NCI-H510A treated with DMSO at 0.1 percent for 48 hours (cell line): Measurements from ENCODE around the gene PEPD.

Experiments
- DNase-seq: peaks from one replicate; lab custom pipeline; 2025; lab: John Stamatoyannopoulos, UW

The PEPD gene

GRCh38 chr19:33383720-33384292 is 137.8 kb downstream of the PEPD start:
- no peak for DNase-seq

GRCh38 chr19:33382982-33383381 is 138.6 kb downstream of the PEPD start:
- no peak for DNase-seq

GRCh38 chr19:33382006-33382405 is 139.6 kb downstream of the PEPD start:
- no peak for DNase-seq

GRCh38 chr19:33381101-33381500 is 140.5 kb downstream of the PEPD start:
- DNase-seq: no peak

- DNase-seq: no peak
Measured at GRCh38 chr19:33379151-33379829, 142.3 kb downstream of the PEPD start.

- DNase-seq: no peak
Measured at GRCh38 chr19:33377586-33378475, 143.8 kb downstream of the PEPD start.

GRCh38 chr19:33376941-33377557 is 144.5 kb downstream of the PEPD start:
- DNase-seq: no peak

- DNase-seq: no peak
Measured at GRCh38 chr19:33376423-33376822, 145.2 kb downstream of the PEPD start.

GRCh38 chr19:33375837-33376159 is 145.8 kb downstream of the PEPD start:
- no peak for DNase-seq

GRCh38 chr19:33375156-33375836 is 146.3 kb downstream of the PEPD start:
- no peak for DNase-seq

GRCh38 chr19:33374236-33374714 is 147.3 kb downstream of the PEPD start:
- peak; percentile 68 for DNase-seq

- peak; percentile 65 for DNase-seq
Measured at GRCh38 chr19:33373453-33374235, 147.9 kb downstream of the PEPD start, which contains the start of gene CEBPG. Gene CEBPG (plus strand): TSS chr19:33373709. CDS start chr19:33379240, 5,531 bp downstream.

- no peak for DNase-seq
Measured at GRCh38 chr19:33370783-33371182, 150.8 kb downstream of the PEPD start.

GRCh38 chr19:33368074-33368864 is 153.3 kb downstream of the PEPD start:
- no peak for DNase-seq

- DNase-seq: no peak
Measured at GRCh38 chr19:33366897-33367296, 154.7 kb downstream of the PEPD start.

GRCh38 chr19:33366127-33366526 is 155.5 kb downstream of the PEPD start:
- no peak for DNase-seq

GRCh38 chr19:33365691-33366090 is 155.9 kb downstream of the PEPD start:
- no peak for DNase-seq

GRCh38 chr19:33363476-33363875 is 158.1 kb downstream of the PEPD start:
- DNase-seq: no peak

- DNase-seq: no peak
Measured at GRCh38 chr19:33362508-33363228, 158.9 kb downstream of the PEPD start.
